ENCODE measurements around the gene R3HDM1. TPM values are rescaled to one million over a fixed set of nuclear protein-coding genes. Genes with fewer than 3 reads are reported as not detected.

Gene R3HDM1
- total and polyA plus RNA-seq, 2 donors (not counting 1 experiment from before 2014, with no cell fraction given) = 23.7 to 57.8 TPM

DNA sequence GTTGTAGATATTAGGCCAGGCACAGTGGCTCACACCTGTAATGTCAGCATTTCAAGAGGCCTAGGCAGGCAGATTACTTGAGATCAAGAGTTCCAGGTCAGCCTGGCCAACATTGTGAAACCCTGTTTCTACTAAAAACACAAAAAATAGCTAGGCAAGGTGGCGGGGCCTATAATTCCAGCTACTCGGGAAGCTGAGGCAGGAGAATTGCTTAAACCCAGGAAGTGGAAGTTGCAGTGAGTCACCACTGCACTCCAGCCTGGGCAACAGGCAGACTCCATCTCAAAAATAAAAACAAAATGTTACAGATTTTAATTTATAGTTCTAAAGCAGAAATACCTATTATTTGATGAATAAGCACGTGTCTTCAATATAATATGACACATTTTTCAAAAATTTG is 144.7 kb downstream of the R3HDM1 start:
- ATAC-seq (ENCODE audit: low read depth) (no peak), DNase-seq (no peak)
- no peaks in the 10 kb centered on the region for H3K27me3 ChIP-seq (replicated peaks in 1 of 4; ENCODE audit: control extremely low read depth in 1 of 4, control insufficient read depth in 3 of 4, insufficient read depth in 4 of 4, low read length in 3 of 4)
- Mint-ChIP-seq H3K27me3 (no peaks in the 10 kb centered on the region), H3K9me3 (ENCODE audit: insufficient read depth) (no peaks in the 10 kb centered on the region), H3K4me1 (no peaks in the 10 kb centered on the region), H3K4me3 (no peak overlapping the region), H3K27ac (no peak overlapping the region)
- 100% methylated on average over 2 of the region's 3 CpGs for WGBS (ENCODE audit: insufficient coverage)
- no peaks in the 10 kb centered on the region for H3K9me3 ChIP-seq (ENCODE audit: control extremely low read depth in 1 of 3, control insufficient read depth in 2 of 3, insufficient read depth in 1 of 3, low read length in 2 of 3)
- no peaks in the 10 kb centered on the region for H3K4me1 ChIP-seq (ENCODE audit: control insufficient read depth in 2 of 2, insufficient read depth in 2 of 2, low read length in 2 of 2)
- no peak overlapping the region for H3K9ac ChIP-seq (ENCODE audit: low read length)
- ChIA-PET POLR2A (no interaction called here), CTCF (no interaction called here)
- H3K4me2 ChIP-seq (replicated peaks; ENCODE audit: low read depth, low read length, poor library complexity, severe bottlenecking) = no peak overlapping the region
- H4K20me1 ChIP-seq (ENCODE audit: control insufficient read depth, insufficient read depth, low read length, poor library complexity, severe bottlenecking) = no peaks in the 10 kb centered on the region
- H3K36me3 ChIP-seq (replicated peaks in 1 of 2; ENCODE audit: control extremely low read depth in 1 of 2, control insufficient read depth in 1 of 2, extremely low read depth in 1 of 2, insufficient read depth in 2 of 2, low read length in 1 of 2) = peaks cover 10 to 21% of the 10 kb centered on the region in 2 experiments
- TF ChIP-seq, protein P1, sequence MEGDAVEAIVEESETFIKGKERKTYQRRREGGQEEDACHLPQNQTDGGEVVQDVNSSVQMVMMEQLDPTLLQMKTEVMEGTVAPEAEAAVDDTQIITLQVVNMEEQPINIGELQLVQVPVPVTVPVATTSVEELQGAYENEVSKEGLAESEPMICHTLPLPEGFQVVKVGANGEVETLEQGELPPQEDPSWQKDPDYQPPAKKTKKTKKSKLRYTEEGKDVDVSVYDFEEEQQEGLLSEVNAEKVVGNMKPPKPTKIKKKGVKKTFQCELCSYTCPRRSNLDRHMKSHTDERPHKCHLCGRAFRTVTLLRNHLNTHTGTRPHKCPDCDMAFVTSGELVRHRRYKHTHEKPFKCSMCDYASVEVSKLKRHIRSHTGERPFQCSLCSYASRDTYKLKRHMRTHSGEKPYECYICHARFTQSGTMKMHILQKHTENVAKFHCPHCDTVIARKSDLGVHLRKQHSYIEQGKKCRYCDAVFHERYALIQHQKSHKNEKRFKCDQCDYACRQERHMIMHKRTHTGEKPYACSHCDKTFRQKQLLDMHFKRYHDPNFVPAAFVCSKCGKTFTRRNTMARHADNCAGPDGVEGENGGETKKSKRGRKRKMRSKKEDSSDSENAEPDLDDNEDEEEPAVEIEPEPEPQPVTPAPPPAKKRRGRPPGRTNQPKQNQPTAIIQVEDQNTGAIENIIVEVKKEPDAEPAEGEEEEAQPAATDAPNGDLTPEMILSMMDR (IDR thresholded peaks at IDR 0.05) = no peak
- TF ChIP-seq EZH2 (IDR thresholded peaks at IDR 0.05; ENCODE audit: borderline replicate concordance, insufficient read depth, low read depth, low read length, poor library complexity, severe bottlenecking) = no peak
- no peak overlapping the region for H3K27ac ChIP-seq (ENCODE audit: low read length in 2 of 2)
- no peak overlapping the region for H2AFZ ChIP-seq (ENCODE audit: insufficient read depth, low read depth, low read length, poor library complexity, severe bottlenecking)
- H3K79me2 ChIP-seq (ENCODE audit: control insufficient read depth, insufficient read depth, low read length) = no peaks in the 10 kb centered on the region
- intact Hi-C loops (cut with micrococcal nuclease) = no loop called here
- no peak overlapping the region for H3K4me3 ChIP-seq (ENCODE audit: control extremely low read depth in 1 of 5, extremely low read depth in 1 of 5, insufficient read depth in 1 of 5, low read depth in 2 of 5, low read length in 4 of 5)

DNA sequence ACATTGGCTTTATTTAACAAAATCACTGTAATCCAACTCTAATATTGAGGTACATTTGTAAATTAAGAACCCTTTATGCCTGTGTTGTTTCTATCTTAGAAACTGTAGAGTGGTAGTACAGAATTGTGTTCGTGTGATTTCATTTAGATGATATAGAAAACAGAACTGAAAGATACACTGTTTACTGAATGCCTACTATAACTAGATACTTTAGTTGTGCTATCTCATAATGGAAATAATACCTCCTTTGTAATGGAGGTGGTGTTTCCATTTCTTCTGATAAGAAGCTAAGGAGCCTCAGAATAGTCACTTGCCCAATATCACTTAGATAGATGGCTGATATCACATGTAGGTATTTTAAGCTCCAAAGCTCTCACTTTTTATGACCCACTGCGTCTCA is 147.8 kb downstream of the R3HDM1 start:
- Histone ChIP-seq H3K27ac (ENCODE audit: low read length in 2 of 2) (no peak overlapping the region), H2AFZ (ENCODE audit: insufficient read depth, low read depth, low read length, poor library complexity, severe bottlenecking) (no peak overlapping the region), H3K9me3 (ENCODE audit: control extremely low read depth in 1 of 3, control insufficient read depth in 2 of 3, insufficient read depth in 1 of 3, low read length in 2 of 3) (no peaks in the 10 kb centered on the region), H4K20me1 (ENCODE audit: control insufficient read depth, insufficient read depth, low read length, poor library complexity, severe bottlenecking) (no peaks in the 10 kb centered on the region), H3K4me2 (replicated peaks; ENCODE audit: low read depth, low read length, poor library complexity, severe bottlenecking) (no peak overlapping the region), H3K27me3 (replicated peaks in 1 of 4; ENCODE audit: control extremely low read depth in 1 of 4, control insufficient read depth in 3 of 4, insufficient read depth in 4 of 4, low read length in 3 of 4) (no peaks in the 10 kb centered on the region), H3K4me3 (ENCODE audit: control extremely low read depth in 1 of 5, extremely low read depth in 1 of 5, insufficient read depth in 1 of 5, low read depth in 2 of 5, low read length in 4 of 5) (no peak overlapping the region), H3K79me2 (ENCODE audit: control insufficient read depth, insufficient read depth, low read length) (no peaks in the 10 kb centered on the region), H3K36me3 (replicated peaks in 1 of 2; ENCODE audit: control extremely low read depth in 1 of 2, control insufficient read depth in 1 of 2, extremely low read depth in 1 of 2, insufficient read depth in 2 of 2, low read length in 1 of 2) (peaks cover 11 to 23% of the 10 kb centered on the region in 2 experiments), H3K4me1 (ENCODE audit: control insufficient read depth in 2 of 2, insufficient read depth in 2 of 2, low read length in 2 of 2) (no peaks in the 10 kb centered on the region), H3K9ac (ENCODE audit: low read length) (no peak overlapping the region)
- CTCF ChIA-PET = no interaction called here
- ATAC-seq (ENCODE audit: low read depth) (no peak), DNase-seq (no peak)
- TF ChIP-seq, protein P1 (IDR thresholded peaks at IDR 0.05) = no peak
- TF ChIP-seq EZH2 (IDR thresholded peaks at IDR 0.05; ENCODE audit: borderline replicate concordance, insufficient read depth, low read depth, low read length, poor library complexity, severe bottlenecking) = no peak
- H3K27ac Mint-ChIP-seq = no peak overlapping the region
- no peaks in the 10 kb centered on the region for H3K9me3 Mint-ChIP-seq (ENCODE audit: insufficient read depth)
- no peaks in the 10 kb centered on the region for H3K27me3 Mint-ChIP-seq
- H3K4me3 Mint-ChIP-seq = no peak overlapping the region
- WGBS (ENCODE audit: insufficient coverage) = no CpG with 5 or more reads among the region's 2 CpGs
- intact Hi-C loops (cut with micrococcal nuclease) = no loop called here
- H3K4me1 Mint-ChIP-seq = no peaks in the 10 kb centered on the region
- POLR2A ChIA-PET = no interaction called here

Measured in B cell (primary cell).